ENCODE measurements around the gene ROPN1B.

Gene ROPN1B

DNA sequence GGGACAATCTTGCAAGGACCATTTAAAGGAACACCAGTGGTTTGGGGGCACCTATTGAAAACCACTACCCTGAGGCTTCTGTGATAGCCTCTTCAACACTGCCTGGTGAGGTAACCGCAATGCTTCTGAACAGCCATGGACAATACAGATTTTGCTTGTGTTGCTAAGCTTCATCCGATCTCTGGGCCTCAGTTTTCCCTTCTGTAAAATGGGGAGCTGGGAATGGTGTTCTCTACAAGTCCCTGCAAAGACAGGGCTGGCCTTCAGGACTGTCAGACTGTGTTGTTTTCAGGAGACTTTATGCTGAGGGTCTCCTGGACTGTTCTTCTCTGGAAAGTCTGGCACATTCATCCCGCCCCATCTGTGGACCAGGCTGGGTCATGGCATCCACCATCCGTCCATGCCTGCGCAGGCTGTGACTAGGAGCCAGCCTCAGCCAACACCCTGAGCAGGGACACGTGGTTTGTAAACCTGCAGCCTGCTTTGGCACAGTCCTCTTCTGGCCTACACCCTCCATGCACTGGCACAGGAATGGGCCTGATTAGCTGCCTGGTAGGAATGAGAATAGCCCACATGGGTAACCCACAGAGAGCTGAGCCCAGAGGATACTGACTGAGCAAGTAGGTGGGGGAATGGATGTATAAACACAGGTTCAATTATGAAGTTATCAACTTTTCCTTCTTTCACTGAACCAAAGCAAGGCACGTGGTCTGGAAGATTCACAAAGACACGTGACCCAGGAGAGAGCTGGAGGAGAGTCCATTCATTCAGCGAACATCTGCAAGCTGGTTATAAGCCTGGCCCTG is 55.3 kb downstream of the ROPN1B start:
- TF ChIP-seq, protein P1, sequence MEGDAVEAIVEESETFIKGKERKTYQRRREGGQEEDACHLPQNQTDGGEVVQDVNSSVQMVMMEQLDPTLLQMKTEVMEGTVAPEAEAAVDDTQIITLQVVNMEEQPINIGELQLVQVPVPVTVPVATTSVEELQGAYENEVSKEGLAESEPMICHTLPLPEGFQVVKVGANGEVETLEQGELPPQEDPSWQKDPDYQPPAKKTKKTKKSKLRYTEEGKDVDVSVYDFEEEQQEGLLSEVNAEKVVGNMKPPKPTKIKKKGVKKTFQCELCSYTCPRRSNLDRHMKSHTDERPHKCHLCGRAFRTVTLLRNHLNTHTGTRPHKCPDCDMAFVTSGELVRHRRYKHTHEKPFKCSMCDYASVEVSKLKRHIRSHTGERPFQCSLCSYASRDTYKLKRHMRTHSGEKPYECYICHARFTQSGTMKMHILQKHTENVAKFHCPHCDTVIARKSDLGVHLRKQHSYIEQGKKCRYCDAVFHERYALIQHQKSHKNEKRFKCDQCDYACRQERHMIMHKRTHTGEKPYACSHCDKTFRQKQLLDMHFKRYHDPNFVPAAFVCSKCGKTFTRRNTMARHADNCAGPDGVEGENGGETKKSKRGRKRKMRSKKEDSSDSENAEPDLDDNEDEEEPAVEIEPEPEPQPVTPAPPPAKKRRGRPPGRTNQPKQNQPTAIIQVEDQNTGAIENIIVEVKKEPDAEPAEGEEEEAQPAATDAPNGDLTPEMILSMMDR (conservative IDR thresholded peaks at IDR 0.05; ENCODE audit: low read length): no peak
- no peak overlapping the region for H3K4me3 ChIP-seq (ENCODE audit: low read length)
- no peak for DNase-seq (ENCODE audit: low read depth)

DNA sequence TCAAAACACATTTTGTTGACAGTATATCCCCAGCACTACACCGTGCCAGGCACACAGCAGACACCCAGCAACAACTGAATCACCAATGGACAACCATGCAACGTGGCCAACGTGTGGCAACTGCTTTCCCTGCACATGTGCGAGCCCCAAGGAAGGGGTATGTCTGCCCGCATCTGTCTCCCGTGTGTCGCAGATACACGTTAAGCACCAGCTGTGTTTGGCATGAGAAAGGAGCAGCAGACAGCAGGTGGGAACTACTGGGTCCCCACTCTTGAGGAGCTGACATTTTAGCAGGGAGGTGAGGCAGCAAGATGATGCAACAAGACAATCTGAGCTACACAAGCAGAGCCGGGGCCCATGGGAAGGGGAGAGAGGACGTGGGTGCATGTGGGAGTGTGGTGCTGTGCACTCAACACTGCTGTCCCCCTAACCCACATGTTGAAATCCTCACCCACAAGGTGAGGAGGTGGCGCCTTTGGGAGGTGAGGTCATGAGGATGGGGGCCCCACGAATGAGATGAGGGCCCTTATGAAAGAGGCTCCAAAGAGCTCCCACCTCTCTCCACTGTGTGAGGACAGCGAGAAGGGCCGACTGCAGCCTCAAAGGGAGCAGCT is 56.2 kb downstream of the ROPN1B start:
- no peak overlapping the region for H3K4me3 ChIP-seq (ENCODE audit: low read length)
- TF ChIP-seq, protein P1 (conservative IDR thresholded peaks at IDR 0.05; ENCODE audit: low read length): no peak
- DNase-seq (ENCODE audit: low read depth): no peak

DNA sequence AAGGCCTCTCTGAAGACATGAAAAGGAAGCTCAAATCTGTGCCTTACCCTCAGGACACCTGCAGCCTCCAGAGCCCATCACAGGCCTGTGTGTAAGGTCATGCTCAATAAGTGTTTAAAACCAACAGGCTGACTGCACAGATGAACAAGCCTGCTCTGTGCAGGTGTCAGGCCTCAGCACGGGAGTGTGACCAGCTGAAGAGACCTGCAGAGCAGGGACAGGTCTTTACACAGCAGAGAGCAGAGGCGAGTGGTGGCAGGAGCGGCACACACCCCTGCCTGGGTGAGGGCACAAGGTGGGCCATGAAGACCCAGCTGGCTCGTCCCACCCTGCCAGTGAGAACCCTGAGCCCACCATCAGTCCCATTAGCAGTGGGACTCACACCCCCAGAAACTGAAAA is 56.9 kb downstream of the ROPN1B start:
- TF ChIP-seq, protein P1 (conservative IDR thresholded peaks at IDR 0.05; ENCODE audit: low read length): no peak
- no peak overlapping the region for H3K4me3 ChIP-seq (ENCODE audit: low read length)
- DNase-seq (ENCODE audit: low read depth): no peak

DNA sequence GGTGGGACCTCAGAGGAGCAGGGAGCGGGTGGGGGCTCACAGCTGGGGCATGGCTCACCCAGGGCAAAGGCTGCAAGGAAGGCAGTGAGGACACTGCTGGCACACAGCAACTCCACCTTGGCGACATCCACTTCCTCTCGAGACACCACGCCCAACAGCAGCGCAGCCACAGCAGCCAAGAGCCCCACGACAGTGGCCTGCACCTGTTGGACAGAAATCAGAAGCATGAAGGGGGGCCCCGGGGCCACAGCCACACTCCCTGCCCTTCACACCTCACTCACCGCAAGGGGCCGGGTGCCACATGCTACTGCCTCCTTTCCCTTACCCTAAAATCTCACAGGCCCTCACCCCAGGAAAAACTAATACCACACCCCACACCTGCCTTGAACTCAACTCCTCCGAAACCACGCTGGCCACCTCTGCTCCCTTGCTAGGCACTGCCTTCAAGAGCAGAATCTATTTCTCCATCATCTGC is 57.3 kb downstream of the ROPN1B start:
- no peak for DNase-seq (ENCODE audit: low read depth)
- TF ChIP-seq, protein P1 (conservative IDR thresholded peaks at IDR 0.05; ENCODE audit: low read length): no peak
- no peak overlapping the region for H3K4me3 ChIP-seq (ENCODE audit: low read length)

DNA sequence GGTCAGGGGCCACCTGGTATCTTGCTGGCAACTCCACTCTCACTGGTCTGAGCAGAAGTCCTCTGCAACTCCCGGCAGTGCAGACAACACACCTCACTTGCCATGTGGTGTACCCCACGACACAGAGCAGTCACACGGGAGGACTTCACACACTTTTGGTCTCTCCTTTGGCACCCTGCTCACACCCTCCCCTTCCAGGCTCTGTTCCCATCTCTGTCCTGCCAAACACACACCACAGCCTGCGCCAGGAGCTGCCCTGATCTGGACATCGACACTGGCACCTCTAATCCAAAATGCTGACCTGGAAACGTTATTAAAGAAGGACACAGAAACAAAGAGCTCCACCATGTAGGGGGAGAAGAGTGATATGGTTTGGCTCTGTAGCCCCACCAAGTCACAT is 57.8 kb downstream of the ROPN1B start:
- no peak overlapping the region for H3K4me3 ChIP-seq (ENCODE audit: low read length)
- DNase-seq (ENCODE audit: low read depth): no peak
- TF ChIP-seq, protein P1 (conservative IDR thresholded peaks at IDR 0.05; ENCODE audit: low read length): no peak

DNA sequence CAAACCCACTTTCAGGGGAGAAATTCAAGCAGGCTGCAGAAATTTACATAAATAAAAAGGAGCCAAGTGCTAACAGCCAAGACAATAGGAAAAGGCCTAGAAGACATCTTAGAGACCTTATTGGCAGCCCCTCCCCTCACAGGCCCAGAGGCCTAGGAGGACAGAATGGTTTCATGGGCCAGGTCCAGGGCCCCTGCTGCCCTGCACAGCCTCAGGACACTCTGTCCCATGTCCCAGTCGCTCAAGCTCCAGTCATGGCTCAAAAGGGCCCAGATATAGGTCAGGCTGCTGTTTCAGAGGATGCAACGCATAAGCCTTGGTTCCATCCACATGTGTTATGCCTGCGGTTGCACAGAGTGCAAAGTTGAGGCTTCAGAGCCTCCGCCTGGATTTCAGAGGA is 59.1 kb downstream of the ROPN1B start:
- H3K4me3 ChIP-seq (ENCODE audit: low read length): no peak overlapping the region
- DNase-seq (ENCODE audit: low read depth): no peak
- TF ChIP-seq, protein P1 (conservative IDR thresholded peaks at IDR 0.05; ENCODE audit: low read length): no peak

DNA sequence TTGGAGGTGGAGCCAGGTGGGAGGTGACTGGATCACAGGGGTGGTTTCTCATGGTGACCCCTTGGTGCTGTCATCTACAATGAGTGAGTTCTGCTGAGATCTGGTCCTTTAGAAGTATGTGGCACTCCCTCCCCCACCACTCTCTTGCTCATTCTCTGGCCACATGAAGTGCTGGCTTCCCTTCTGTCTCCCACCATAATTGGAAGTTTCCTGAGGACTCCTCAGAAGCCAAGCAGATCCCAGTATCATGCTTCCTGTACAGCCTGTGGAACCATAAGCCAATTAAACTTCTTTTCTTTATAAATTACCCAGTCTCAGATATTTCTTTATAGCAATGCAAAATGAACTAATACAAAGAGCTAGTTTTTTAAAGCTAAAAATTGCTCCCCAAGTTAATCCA is 60.3 kb downstream of the ROPN1B start:
- H3K4me3 ChIP-seq (ENCODE audit: low read length): no peak overlapping the region
- TF ChIP-seq, protein P1 (conservative IDR thresholded peaks at IDR 0.05; ENCODE audit: low read length): no peak
- DNase-seq (ENCODE audit: low read depth): no peak
